ENCODE measurements around the gene IBA57.

Gene IBA57

DNA sequence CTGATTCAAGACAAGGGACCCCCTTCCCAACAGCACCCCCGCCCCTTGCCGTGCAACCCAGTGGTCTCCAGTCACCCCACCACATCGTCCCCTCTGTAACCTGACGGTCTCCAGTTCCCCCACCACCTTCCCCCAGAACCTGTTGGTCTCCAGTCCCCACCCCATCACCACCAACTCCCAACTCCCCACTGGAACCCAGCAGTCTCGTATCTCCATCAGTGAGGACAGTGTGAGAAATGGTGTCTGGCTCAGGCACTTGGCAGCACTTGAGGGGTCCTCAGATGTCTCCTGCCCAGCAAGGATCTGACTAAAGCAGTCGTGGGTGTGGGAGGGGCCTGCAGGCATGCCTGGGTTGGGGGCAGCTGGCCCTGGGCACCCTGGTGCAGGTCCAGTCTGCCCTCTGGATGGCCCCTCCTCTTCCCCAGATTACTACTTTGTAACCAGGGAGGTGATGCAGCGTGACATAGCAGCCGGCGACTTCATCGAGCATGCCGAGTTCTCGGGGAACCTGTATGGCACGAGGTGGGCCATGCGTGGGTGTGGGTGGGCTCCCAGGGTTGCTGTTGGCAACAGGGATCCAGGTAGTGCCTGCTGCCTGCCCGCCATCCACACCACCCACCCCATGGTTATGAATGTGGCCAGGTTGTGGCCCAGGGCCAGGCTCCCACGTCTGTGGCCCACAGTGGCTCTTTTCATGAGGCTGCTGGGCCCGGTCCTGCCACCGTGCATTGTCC lies 19.0 kb upstream of the IBA57 start:
- H3K27me3 ChIP-seq (replicated peaks; ENCODE audit: control insufficient read depth, insufficient read depth, low read length), result no peaks in the 10 kb centered on the region
- DNase-seq (ENCODE audit: extremely low read depth, insufficient read length), result no peak
- TF ChIP-seq, protein P1, sequence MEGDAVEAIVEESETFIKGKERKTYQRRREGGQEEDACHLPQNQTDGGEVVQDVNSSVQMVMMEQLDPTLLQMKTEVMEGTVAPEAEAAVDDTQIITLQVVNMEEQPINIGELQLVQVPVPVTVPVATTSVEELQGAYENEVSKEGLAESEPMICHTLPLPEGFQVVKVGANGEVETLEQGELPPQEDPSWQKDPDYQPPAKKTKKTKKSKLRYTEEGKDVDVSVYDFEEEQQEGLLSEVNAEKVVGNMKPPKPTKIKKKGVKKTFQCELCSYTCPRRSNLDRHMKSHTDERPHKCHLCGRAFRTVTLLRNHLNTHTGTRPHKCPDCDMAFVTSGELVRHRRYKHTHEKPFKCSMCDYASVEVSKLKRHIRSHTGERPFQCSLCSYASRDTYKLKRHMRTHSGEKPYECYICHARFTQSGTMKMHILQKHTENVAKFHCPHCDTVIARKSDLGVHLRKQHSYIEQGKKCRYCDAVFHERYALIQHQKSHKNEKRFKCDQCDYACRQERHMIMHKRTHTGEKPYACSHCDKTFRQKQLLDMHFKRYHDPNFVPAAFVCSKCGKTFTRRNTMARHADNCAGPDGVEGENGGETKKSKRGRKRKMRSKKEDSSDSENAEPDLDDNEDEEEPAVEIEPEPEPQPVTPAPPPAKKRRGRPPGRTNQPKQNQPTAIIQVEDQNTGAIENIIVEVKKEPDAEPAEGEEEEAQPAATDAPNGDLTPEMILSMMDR (IDR thresholded peaks at IDR 0.05; ENCODE audit: insufficient read depth, low read length, poor library complexity, severe bottlenecking), result no peak
- H3K4me3 ChIP-seq (replicated peaks; ENCODE audit: low read depth, low read length), result no peak overlapping the region
- H3K36me3 ChIP-seq (ENCODE audit: control insufficient read depth, insufficient read depth, low read length), result peaks cover 32% of the 10 kb centered on the region

DNA sequence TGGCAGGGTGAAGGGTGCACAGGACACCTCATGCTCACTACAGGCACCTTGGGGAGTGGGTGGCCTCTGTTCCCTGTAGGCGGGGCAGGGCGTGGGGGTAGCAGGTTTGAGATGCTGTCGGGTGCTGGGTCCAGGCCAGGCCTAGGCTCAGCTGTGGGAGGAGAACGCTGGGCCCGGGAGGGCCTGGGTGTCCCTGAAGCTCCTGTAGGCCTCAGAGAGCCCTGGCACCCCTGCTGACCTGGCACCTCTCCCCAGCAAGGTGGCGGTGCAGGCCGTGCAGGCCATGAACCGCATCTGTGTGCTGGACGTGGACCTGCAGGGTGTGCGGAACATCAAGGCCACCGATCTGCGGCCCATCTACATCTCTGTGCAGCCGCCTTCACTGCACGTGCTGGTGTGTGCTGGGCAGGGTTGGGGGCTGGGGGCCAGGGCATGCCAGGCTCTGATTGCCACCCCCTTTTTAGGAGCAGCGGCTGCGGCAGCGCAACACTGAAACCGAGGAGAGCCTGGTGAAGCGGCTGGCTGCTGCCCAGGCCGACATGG lies 18.4 kb upstream of the IBA57 start:
- peaks cover 31% of the 10 kb centered on the region for H3K36me3 ChIP-seq (ENCODE audit: control insufficient read depth, insufficient read depth, low read length)
- TF ChIP-seq, protein P1 (IDR thresholded peaks at IDR 0.05; ENCODE audit: insufficient read depth, low read length, poor library complexity, severe bottlenecking), result no peak
- H3K4me3 ChIP-seq (replicated peaks; ENCODE audit: low read depth, low read length), result no peak overlapping the region
- DNase-seq (ENCODE audit: extremely low read depth, insufficient read length), result no peak
- H3K27me3 ChIP-seq (replicated peaks; ENCODE audit: control insufficient read depth, insufficient read depth, low read length), result no peaks in the 10 kb centered on the region

DNA sequence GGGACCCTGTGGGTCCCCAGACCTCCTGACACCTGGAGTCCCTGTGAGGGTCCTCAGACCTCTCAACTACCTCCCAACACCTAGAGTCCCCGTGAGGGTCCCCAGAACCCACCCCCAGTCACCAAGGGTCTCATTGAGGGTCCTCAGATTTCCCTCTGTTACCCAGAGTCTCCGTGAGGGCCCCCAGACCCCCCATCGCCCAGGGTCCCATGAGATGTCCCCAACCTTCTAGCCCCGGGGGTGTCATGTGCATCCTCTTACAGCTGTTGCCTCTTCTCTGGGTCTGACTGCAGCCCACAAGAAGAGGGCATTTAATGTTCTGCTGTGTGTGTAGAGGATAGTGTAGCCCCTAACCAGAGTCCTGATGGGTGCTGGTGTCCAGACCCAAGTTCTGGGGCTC lies 17.8 kb upstream of the IBA57 start:
- H3K4me3 ChIP-seq (replicated peaks; ENCODE audit: low read depth, low read length), result no peak overlapping the region
- TF ChIP-seq, protein P1 (IDR thresholded peaks at IDR 0.05; ENCODE audit: insufficient read depth, low read length, poor library complexity, severe bottlenecking), result no peak
- no peak for DNase-seq (ENCODE audit: extremely low read depth, insufficient read length)
- peaks cover 31% of the 10 kb centered on the region for H3K36me3 ChIP-seq (ENCODE audit: control insufficient read depth, insufficient read depth, low read length)
- H3K27me3 ChIP-seq (replicated peaks; ENCODE audit: control insufficient read depth, insufficient read depth, low read length), result no peaks in the 10 kb centered on the region

DNA sequence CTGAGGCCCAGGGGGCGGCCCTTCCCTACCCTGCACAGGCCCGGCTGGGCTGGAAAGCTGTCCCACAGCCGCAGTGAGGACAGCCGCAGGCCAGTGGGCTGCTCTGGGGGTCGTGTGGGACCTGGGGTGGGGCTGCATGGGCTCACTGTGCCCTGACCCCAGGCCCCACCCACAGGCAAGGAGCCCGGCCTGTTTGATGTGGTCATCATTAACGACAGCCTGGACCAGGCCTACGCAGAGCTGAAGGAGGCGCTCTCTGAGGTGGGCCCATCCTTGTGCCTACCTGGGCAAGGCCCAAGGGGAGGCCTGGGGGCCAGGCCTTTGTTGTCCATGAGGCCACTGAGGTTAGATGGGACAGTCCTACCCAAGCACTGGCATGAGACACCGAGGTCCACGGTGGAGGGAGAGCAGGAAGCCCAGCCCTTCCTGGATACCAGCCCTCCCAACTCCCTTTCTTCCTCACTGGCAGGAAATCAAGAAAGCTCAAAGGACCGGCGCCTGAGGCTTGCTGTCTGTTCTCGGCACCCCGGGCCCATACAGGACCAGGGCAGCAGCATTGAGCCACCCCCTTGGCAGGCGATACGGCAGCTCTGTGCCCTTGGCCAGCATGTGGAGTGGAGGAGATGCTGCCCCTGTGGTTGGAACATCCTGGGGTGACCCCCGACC lies 17.3 kb upstream of the IBA57 start:
- Histone ChIP-seq H3K27me3 (replicated peaks; ENCODE audit: control insufficient read depth, insufficient read depth, low read length) (no peaks in the 10 kb centered on the region), H3K36me3 (ENCODE audit: control insufficient read depth, insufficient read depth, low read length) (peaks cover 31% of the 10 kb centered on the region), H3K4me3 (replicated peaks; ENCODE audit: low read depth, low read length) (no peak overlapping the region)
- TF ChIP-seq, protein P1 (IDR thresholded peaks at IDR 0.05; ENCODE audit: insufficient read depth, low read length, poor library complexity, severe bottlenecking), result no peak
- DNase-seq (ENCODE audit: extremely low read depth, insufficient read length), result no peak

DNA sequence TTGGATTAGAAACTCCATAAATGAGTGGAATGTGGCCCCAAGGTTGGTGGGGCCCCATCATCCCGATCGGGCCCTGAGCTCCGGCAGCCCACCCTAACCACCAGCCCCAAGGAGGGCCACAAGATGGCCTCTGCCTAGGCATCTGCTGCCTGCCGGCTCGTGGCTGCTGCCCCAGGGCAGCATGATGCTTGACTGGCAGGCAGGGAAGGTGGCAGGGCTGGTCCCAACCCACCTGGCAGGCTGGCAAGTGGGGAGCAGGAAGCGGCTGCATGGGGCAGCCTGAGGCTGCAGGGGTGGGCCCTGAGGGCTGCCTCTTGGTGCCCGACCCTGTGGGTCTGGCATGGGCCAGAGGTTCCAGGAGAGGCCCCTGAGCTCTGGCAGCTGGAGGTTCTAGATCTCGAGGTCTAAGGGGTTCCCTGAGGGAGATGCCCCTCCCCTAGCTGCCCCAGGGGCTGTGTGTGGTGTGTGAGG lies 16.6 kb upstream of the IBA57 start:
- DNase-seq (ENCODE audit: extremely low read depth, insufficient read length), result peak; percentile 3
- Histone ChIP-seq H3K36me3 (ENCODE audit: control insufficient read depth, insufficient read depth, low read length) (peaks cover 31% of the 10 kb centered on the region), H3K4me3 (replicated peaks; ENCODE audit: low read depth, low read length) (no peak overlapping the region), H3K27me3 (replicated peaks; ENCODE audit: control insufficient read depth, insufficient read depth, low read length) (no peaks in the 10 kb centered on the region)
- TF ChIP-seq, protein P1 (IDR thresholded peaks at IDR 0.05; ENCODE audit: insufficient read depth, low read length, poor library complexity, severe bottlenecking), result no peak

Data from GM06990 (cell line).